Fibroblast of lung (primary cell): ENCODE data around the gene ZNF816.

Experiments used
- EZH2 ChIP-seq: IDR thresholded peaks from 2 replicates; pipeline ENCODE4 v1.5.1; 2012; ENCODE audit warnings: low read length, control low read depth, mild to moderate bottlenecking; ENCODE audit errors: missing control alignments
- TF ChIP-seq, protein P1 (sequence below), 2 donors: IDR thresholded peaks in 1 of 2; conservative IDR thresholded peaks in 1 of 2; 1 replicate in 1 of 2; 2 replicates in 1 of 2; pipeline ENCODE4 v1.5.1; 2011 to 2012; ENCODE audit warnings: low read length in 2 of 2, control low read depth in 1 of 2, inconsistent platforms in 1 of 2, low read depth in 1 of 2, mild to moderate bottlenecking in 1 of 2

DNA sequence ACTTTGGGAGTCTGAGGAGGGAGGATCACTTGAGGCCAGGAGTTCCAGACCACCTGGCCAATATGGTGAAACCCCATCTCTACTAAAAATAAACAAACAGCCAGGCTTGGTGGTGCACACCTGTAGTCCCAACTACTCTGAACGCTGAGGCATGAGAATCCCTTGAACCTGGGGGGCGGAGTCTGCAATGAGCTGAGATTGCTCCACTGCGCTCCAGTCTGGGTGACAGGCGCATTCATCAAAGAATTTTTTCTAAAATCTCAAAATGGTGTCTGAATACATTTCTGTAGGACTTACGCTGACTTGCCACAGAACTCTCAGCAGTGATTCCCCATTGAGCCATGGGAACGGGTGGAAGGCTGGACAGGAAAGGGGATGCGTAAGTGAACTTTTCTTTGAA lies 33.0 kb upstream of the ZNF816 start:
- TF ChIP-seq, protein P1, sequence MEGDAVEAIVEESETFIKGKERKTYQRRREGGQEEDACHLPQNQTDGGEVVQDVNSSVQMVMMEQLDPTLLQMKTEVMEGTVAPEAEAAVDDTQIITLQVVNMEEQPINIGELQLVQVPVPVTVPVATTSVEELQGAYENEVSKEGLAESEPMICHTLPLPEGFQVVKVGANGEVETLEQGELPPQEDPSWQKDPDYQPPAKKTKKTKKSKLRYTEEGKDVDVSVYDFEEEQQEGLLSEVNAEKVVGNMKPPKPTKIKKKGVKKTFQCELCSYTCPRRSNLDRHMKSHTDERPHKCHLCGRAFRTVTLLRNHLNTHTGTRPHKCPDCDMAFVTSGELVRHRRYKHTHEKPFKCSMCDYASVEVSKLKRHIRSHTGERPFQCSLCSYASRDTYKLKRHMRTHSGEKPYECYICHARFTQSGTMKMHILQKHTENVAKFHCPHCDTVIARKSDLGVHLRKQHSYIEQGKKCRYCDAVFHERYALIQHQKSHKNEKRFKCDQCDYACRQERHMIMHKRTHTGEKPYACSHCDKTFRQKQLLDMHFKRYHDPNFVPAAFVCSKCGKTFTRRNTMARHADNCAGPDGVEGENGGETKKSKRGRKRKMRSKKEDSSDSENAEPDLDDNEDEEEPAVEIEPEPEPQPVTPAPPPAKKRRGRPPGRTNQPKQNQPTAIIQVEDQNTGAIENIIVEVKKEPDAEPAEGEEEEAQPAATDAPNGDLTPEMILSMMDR (conservative IDR thresholded peaks at IDR 0.05 in 1 of 2, IDR thresholded peaks at IDR 0.05 in 1 of 2; ENCODE audit: low read depth in 1 of 2, low read length in 2 of 2): no peak
- TF ChIP-seq EZH2: no peak
